ENCODE data around the gene ADAP1. TPM values are rescaled to one million over a fixed set of nuclear protein-coding genes. Genes with fewer than 3 reads are reported as not detected.

The ADAP1 gene
- total RNA-seq, 4 donors from 2014 or later: 41.9 to 94.2 (median 78.3) TPM

- Histone ChIP-seq H3K4me3 (no peak overlapping the region), H3K4me1 (peaks cover 9 to 21% (median 16%) of the 10 kb centered on the region in 4 donors), H3K9me3 (no peaks in the 10 kb centered on the region), H3K27ac (replicated peaks in 1 of 4) (no peak overlapping the region), H3K36me3 (peaks cover 60 to 99% (median 94%) of the 10 kb centered on the region in 4 donors), H3K27me3 (no peaks in the 10 kb centered on the region)
- WGBS: 93% methylated on average over 6 of the region's 6 CpGs
- no peak for TF ChIP-seq EP300 (IDR thresholded peaks at IDR 0.05)
- TF ChIP-seq CTCF (IDR thresholded peaks at IDR 0.05): no peak
- TF ChIP-seq POLR2AphosphoS5 (IDR thresholded peaks at IDR 0.05): no peak
- TF ChIP-seq POLR2A (IDR thresholded peaks at IDR 0.05; ENCODE audit: low read depth): no peak
- intact Hi-C loops (cut with DNase I): no loop called here
- DNase-seq (ENCODE audit: extremely low spot score): no peak
These were observed 92.3 kb downstream of the ADAP1 start for GRCh38 chr7:862157-862556.

- Histone ChIP-seq H3K27ac (replicated peaks in 1 of 4) (no peak overlapping the region), H3K27me3 (no peaks in the 10 kb centered on the region), H3K4me1 (peaks cover 2 to 12% (median 6%) of the 10 kb centered on the region in 4 donors), H3K36me3 (peaks cover 66 to 100% (median 97%) of the 10 kb centered on the region in 4 donors), H3K9me3 (no peaks in the 10 kb centered on the region), H3K4me3 (no peak overlapping the region)
- TF ChIP-seq EP300 (IDR thresholded peaks at IDR 0.05): no peak
- TF ChIP-seq POLR2A (IDR thresholded peaks at IDR 0.05; ENCODE audit: low read depth): no peak
- TF ChIP-seq CTCF (IDR thresholded peaks at IDR 0.05): no peak
- TF ChIP-seq POLR2AphosphoS5 (IDR thresholded peaks at IDR 0.05): no peak
- no peak for DNase-seq (ENCODE audit: extremely low spot score)
- intact Hi-C loops (cut with DNase I): no loop called here
- WGBS: 87% methylated on average over 9 of the region's 9 CpGs
These were observed 93.3 kb downstream of the ADAP1 start for GRCh38 chr7:861222-861621.

GRCh38 chr7:860149-860548 lies 94.3 kb downstream of the ADAP1 start:
- intact Hi-C loops (cut with DNase I): no loop called here

GRCh38 chr7:859359-860030 lies 95.0 kb downstream of the ADAP1 start:
- 76% methylated on average over 16 of the region's 16 CpGs for whole genome bisulfite sequencing
- H3K27me3 ChIP-seq: no peaks in the 10 kb centered on the region
- no peak for DNase-seq (ENCODE audit: extremely low spot score)
- H3K4me1 ChIP-seq: peaks cover 0 to 8% (median 3%) of the 10 kb centered on the region in 4 donors
- intact Hi-C loops (cut with DNase I): no loop called here
- H3K27ac ChIP-seq (replicated peaks in 1 of 4): no peak overlapping the region
- no peaks in the 10 kb centered on the region for H3K9me3 ChIP-seq
- peaks cover 75 to 100% (median 98%) of the 10 kb centered on the region in 4 donors for H3K36me3 ChIP-seq
- no peak overlapping the region for H3K4me3 ChIP-seq
- TF ChIP-seq POLR2A (IDR thresholded peaks at IDR 0.05; ENCODE audit: low read depth) (no peak), CTCF (IDR thresholded peaks at IDR 0.05) (no peak), EP300 (IDR thresholded peaks at IDR 0.05) (no peak), POLR2AphosphoS5 (IDR thresholded peaks at IDR 0.05) (no peak)

More at GRCh38 chr7:860149-860548, 94.3 kb downstream of the ADAP1 start:
- peaks cover 69 to 100% (median 98%) of the 10 kb centered on the region in 4 donors for H3K36me3 ChIP-seq
- no peak overlapping the region for H3K4me3 ChIP-seq
- no peaks in the 10 kb centered on the region for H3K27me3 ChIP-seq
- DNase-seq (ENCODE audit: extremely low spot score): no peak
- TF ChIP-seq POLR2AphosphoS5 (IDR thresholded peaks at IDR 0.05) (no peak), EP300 (IDR thresholded peaks at IDR 0.05) (no peak), CTCF (IDR thresholded peaks at IDR 0.05) (no peak), POLR2A (IDR thresholded peaks at IDR 0.05; ENCODE audit: low read depth) (no peak)
- WGBS: 95% methylated on average over 21 of the region's 21 CpGs
- H3K4me1 ChIP-seq: peaks cover 0 to 8% (median 3%) of the 10 kb centered on the region in 4 donors
- no peak overlapping the region for H3K27ac ChIP-seq (replicated peaks in 1 of 4)
- no peaks in the 10 kb centered on the region for H3K9me3 ChIP-seq
